PFSK-1 (cell line): ENCODE data around the gene YTHDF2.

Experiments used
- FOXP2 ChIP-seq: optimal IDR thresholded peaks from 2 replicates; pipeline ENCODE3; 2011; ENCODE audit warnings: borderline replicate concordance, control low read depth, inconsistent platforms; ENCODE audit not compliant: insufficient read depth; ENCODE audit errors: extremely low read length, extremely low read depth
- POLR2AphosphoS5 ChIP-seq: IDR thresholded peaks from 2 replicates; pipeline ENCODE4 v1.6.1; 2012; ENCODE audit warnings: low read depth, mild to moderate bottlenecking, control low read depth, low read length, moderate library complexity
- REST ChIP-seq, 2 experiments: IDR thresholded peaks; 2 replicates each; pipeline versions ENCODE4 v1.6.1 to v1.8.0; 2011 to 2012; ENCODE audit warnings: low read depth in 2 of 2, low read length in 2 of 2, control low read depth in 1 of 2, inconsistent platforms in 1 of 2, mild to moderate bottlenecking in 1 of 2, moderate library complexity in 1 of 2; ENCODE audit not compliant: insufficient read depth in 1 of 2
- SIN3A ChIP-seq: IDR thresholded peaks from 2 replicates; pipeline ENCODE4 v1.6.1; 2012; ENCODE audit warnings: mild to moderate bottlenecking, low read length, moderate library complexity, borderline replicate concordance; ENCODE audit not compliant: insufficient read depth
- TAF1 ChIP-seq: IDR thresholded peaks from 2 replicates; pipeline ENCODE4 v1.6.1; 2012; ENCODE audit warnings: low read length, control low read depth, borderline replicate concordance; ENCODE audit not compliant: insufficient read depth

YTHDF2 gene

GRCh38 chr1:28756846-28757245 is 20.1 kb downstream of the YTHDF2 start:
- no peak for TF ChIP-seq FOXP2
- TF ChIP-seq TAF1 = no peak
- TF ChIP-seq POLR2AphosphoS5 = no peak
- no peak for TF ChIP-seq SIN3A
- no peak for TF ChIP-seq REST (IDR thresholded peaks at IDR 0.05; ENCODE audit: insufficient read depth in 1 of 2, low read depth in 2 of 2, low read length in 2 of 2)

- no peak for TF ChIP-seq FOXP2
- TF ChIP-seq SIN3A = no peak
- TF ChIP-seq TAF1 = no peak
- TF ChIP-seq POLR2AphosphoS5 = no peak
- no peak for TF ChIP-seq REST (IDR thresholded peaks at IDR 0.05; ENCODE audit: insufficient read depth in 1 of 2, low read depth in 2 of 2, low read length in 2 of 2)
These were observed 21.7 kb downstream of the YTHDF2 start for GRCh38 chr1:28758420-28758819.

- no peak for TF ChIP-seq TAF1
- no peak for TF ChIP-seq FOXP2
- no peak for TF ChIP-seq POLR2AphosphoS5
- no peak for TF ChIP-seq SIN3A
- no peak for TF ChIP-seq REST (IDR thresholded peaks at IDR 0.05; ENCODE audit: insufficient read depth in 1 of 2, low read depth in 2 of 2, low read length in 2 of 2)
These were observed 22.5 kb downstream of the YTHDF2 start for GRCh38 chr1:28759257-28759656.

GRCh38 chr1:28761189-28761588 is 24.4 kb downstream of the YTHDF2 start:
- TF ChIP-seq SIN3A = no peak
- TF ChIP-seq TAF1 = no peak
- no peak for TF ChIP-seq FOXP2
- no peak for TF ChIP-seq POLR2AphosphoS5
- TF ChIP-seq REST (IDR thresholded peaks at IDR 0.05; ENCODE audit: insufficient read depth in 1 of 2, low read depth in 2 of 2, low read length in 2 of 2) = no peak

- TF ChIP-seq REST (IDR thresholded peaks at IDR 0.05; ENCODE audit: insufficient read depth in 1 of 2, low read depth in 2 of 2, low read length in 2 of 2) (no peak), TAF1 (no peak), SIN3A (no peak), FOXP2 (no peak), POLR2AphosphoS5 (no peak)
These were observed 29.9 kb downstream of the YTHDF2 start for GRCh38 chr1:28766532-28767183.
